ENCODE measurements around the gene ZNF598. TPM values are rescaled to one million over a fixed set of nuclear protein-coding genes. Genes with fewer than 3 reads are reported as not detected.

The ZNF598 gene
- polyA plus RNA-seq, 4 donors = 26.7 to 51.9 (median 29.7) TPM

DNA sequence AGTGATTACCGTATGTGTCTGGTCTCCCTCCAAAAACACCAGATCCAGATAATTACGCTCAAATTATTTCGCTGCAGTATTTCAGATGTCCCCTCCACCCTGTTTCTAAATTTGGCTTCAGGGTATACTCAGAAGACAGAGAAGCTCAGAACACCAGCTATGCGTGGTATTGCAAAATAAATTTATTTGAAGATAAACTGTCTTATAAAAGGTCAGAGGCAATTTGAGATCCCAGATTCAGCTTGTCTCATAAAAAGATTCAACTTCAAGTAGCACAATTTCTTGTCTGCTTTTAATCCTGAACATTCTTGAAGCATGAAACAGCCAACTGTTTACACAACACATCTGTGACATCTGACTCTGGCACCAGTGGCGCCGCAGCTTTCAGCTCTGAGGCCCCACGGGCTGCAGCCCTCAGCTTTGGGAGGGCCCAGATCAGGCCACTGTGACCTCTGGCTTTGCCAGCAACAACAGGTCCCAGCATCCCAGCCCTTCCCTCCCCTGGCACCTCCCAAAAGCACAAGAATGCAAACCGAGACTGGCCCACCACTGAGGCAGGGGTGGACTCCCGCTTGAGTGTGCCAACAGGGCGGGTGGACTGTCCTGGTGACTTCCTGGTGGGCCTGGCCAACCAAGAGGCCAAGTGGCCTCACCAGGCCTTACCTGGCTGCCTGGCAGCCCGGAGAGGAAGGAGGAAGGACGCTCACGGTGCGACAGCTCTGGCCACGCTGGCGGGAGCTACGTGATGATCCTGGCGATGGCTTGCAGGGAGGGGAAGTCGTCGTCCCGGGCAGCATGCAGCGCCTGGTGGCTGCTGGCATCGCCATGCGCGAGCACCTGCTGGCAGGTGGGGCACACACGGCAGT is 11.9 kb downstream of the ZNF598 start:
- 79 to 89% (median 80%) methylated on average over 24 to 26 of the region's 26 CpGs for WGBS, 3 donors
- H3K27me3 ChIP-seq (ENCODE audit: control insufficient read depth in 3 of 3, insufficient read depth in 3 of 3, low read length in 3 of 3) = no peaks in the 10 kb centered on the region
- FAIRE-seq (no peak), DNase-seq (no peak)
- H3K4me3 ChIP-seq (ENCODE audit: low read depth in 1 of 3, low read length in 3 of 3) = no peak overlapping the region
- H3K4me1 ChIP-seq (ENCODE audit: control insufficient read depth in 3 of 3, insufficient read depth in 2 of 3, low read depth in 1 of 3, low read length in 2 of 3) = no peaks in the 10 kb centered on the region
- peaks cover 0 to 3% of the 10 kb centered on the region in 2 donors for H3K9me3 ChIP-seq (ENCODE audit: control insufficient read depth in 2 of 2, insufficient read depth in 1 of 2, low read depth in 1 of 2, low read length in 1 of 2)
- H3K36me3 ChIP-seq (ENCODE audit: control insufficient read depth in 3 of 3, insufficient read depth in 2 of 3, low read depth in 1 of 3, low read length in 3 of 3) = peaks cover 13 to 70% (median 28%) of the 10 kb centered on the region in 3 donors
- H3K27ac ChIP-seq (ENCODE audit: low read depth in 1 of 3, low read length in 2 of 3) = peak overlapping the region in 1 of 3 donors; percentile 37

DNA sequence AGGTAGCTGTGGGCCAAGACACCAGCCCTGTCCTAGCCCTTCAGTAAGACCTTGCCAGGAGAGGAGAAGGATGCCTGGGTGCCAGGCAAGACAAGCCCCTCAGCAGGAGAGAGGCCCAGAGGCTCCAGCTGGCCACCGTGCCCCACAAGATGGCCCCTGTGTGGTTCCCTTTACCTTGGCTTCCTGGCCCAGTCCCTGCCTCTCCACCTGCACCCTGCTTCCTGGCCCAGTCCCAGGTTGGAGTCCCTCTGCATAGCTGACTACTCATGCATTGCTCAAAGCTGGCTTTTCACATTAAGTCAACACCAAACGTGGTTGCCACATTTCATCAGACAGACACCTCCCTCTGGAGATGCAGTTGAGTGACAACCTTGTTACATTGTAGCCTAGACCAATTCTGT is 15.9 kb downstream of the ZNF598 start:
- H3K9me3 ChIP-seq (ENCODE audit: control insufficient read depth in 2 of 2, insufficient read depth in 1 of 2, low read depth in 1 of 2, low read length in 1 of 2) = peaks cover 0 to 7% of the 10 kb centered on the region in 2 donors
- DNase-seq (peak in 1 of 2 donors; percentile 17), FAIRE-seq (no peak)
- peaks cover 3 to 30% (median 3%) of the 10 kb centered on the region in 3 donors for H3K36me3 ChIP-seq (ENCODE audit: control insufficient read depth in 3 of 3, insufficient read depth in 2 of 3, low read depth in 1 of 3, low read length in 3 of 3)
- peaks cover 0 to 21% (median 0%) of the 10 kb centered on the region in 3 donors for H3K4me1 ChIP-seq (ENCODE audit: control insufficient read depth in 3 of 3, insufficient read depth in 2 of 3, low read depth in 1 of 3, low read length in 2 of 3)
- 49 to 59% (median 51%) methylated on average over 2 of the region's 2 CpGs for WGBS, 3 donors
- peaks cover under 1 to 25% (median 14%) of the 10 kb centered on the region in 3 donors for H3K27me3 ChIP-seq (ENCODE audit: control insufficient read depth in 3 of 3, insufficient read depth in 3 of 3, low read length in 3 of 3)
- H3K4me3 ChIP-seq (ENCODE audit: low read depth in 1 of 3, low read length in 3 of 3) = no peak overlapping the region
- H3K27ac ChIP-seq (ENCODE audit: low read depth in 1 of 3, low read length in 2 of 3) = no peak overlapping the region

DNA sequence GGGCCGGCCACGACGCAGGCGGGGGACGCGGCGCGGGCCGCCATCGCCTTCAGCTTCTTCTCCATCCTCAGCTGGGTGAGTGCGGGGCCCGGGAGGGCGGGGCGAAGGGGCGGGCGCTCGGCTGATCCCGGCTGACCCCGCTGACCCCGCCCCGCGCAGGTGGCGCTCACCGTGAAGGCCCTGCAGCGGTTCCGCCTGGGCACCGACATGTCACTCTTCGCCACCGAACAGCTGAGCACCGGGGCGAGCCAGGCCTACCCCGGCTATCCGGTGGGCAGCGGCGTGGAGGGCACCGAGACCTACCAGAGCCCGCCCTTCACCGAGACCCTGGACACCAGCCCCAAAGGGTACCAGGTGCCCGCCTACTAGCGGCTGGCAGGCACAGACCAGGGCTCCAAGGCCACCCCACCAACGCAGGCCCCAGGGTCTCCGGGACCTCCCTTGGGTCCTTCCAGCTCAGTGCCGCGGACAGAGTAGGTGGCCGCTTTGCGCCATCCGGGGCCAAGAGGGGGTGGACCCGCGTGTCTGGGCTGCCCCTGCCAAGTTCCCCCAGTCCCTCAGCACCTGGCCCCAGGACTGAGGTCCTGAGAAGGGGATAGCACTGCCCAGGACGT is 16.8 kb downstream of the ZNF598 start:
- FAIRE-seq (no peak), DNase-seq (no peak)
- Histone ChIP-seq H3K9me3 (ENCODE audit: control insufficient read depth in 2 of 2, insufficient read depth in 1 of 2, low read depth in 1 of 2, low read length in 1 of 2) (peaks cover 0 to 7% of the 10 kb centered on the region in 2 donors), H3K4me3 (ENCODE audit: low read depth in 1 of 3, low read length in 3 of 3) (no peak overlapping the region), H3K36me3 (ENCODE audit: control insufficient read depth in 3 of 3, insufficient read depth in 2 of 3, low read depth in 1 of 3, low read length in 3 of 3) (peaks cover 0 to 23% (median 3%) of the 10 kb centered on the region in 3 donors), H3K4me1 (ENCODE audit: control insufficient read depth in 3 of 3, insufficient read depth in 2 of 3, low read depth in 1 of 3, low read length in 2 of 3) (peaks cover 0 to 21% (median 0%) of the 10 kb centered on the region in 3 donors), H3K27me3 (ENCODE audit: control insufficient read depth in 3 of 3, insufficient read depth in 3 of 3, low read length in 3 of 3) (peaks cover 3 to 35% (median 15%) of the 10 kb centered on the region in 3 donors), H3K27ac (ENCODE audit: low read depth in 1 of 3, low read length in 2 of 3) (peak overlapping the region in 1 of 3 donors; percentile 48)
- WGBS, 3 donors = 52 to 70% (median 59%) methylated on average over 30 to 50 of the region's 50 CpGs

DNA sequence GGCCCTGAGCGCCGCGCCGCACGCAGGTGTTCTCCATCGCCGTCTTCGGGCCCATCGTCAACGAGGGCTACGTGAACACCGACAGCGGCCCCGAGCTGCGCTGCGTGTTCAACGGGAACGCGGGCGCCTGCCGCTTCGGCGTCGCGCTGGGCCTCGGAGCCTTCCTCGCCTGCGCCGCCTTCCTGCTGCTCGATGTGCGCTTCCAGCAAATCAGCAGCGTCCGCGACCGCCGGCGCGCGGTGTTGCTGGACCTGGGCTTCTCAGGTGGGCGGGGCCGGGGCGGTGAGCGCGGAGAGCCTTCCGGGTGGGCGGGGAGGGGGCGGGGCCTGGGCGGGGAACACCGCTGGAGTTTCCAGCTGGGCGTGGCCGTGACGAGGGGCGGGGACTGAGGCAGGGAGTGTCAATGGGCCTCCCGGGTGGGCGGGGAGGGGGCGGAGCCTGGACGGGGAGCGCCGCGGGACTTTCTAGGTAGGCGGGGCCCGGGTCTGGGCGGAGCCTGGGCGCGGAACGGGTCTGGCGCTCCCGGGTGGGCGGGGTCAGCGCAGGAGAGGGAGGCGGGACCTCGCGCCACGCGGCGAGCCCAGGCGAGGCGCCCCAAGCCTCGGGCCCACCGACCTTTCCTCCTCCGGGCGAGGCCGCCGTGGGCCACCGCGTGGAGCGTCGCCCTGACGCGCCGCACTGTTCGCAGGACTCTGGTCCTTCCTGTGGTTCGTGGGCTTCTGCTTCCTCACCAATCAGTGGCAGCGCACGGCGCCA is 17.5 kb downstream of the ZNF598 start:
- Histone ChIP-seq H3K36me3 (ENCODE audit: control insufficient read depth in 3 of 3, insufficient read depth in 2 of 3, low read depth in 1 of 3, low read length in 3 of 3) (peaks cover 0 to 23% (median 3%) of the 10 kb centered on the region in 3 donors), H3K9me3 (ENCODE audit: control insufficient read depth in 2 of 2, insufficient read depth in 1 of 2, low read depth in 1 of 2, low read length in 1 of 2) (peaks cover 0 to 7% of the 10 kb centered on the region in 2 donors), H3K4me1 (ENCODE audit: control insufficient read depth in 3 of 3, insufficient read depth in 2 of 3, low read depth in 1 of 3, low read length in 2 of 3) (peaks cover 0 to 21% (median 0%) of the 10 kb centered on the region in 3 donors), H3K4me3 (ENCODE audit: low read depth in 1 of 3, low read length in 3 of 3) (peak overlapping the region in 1 of 3 donors; percentile 36), H3K27ac (ENCODE audit: low read depth in 1 of 3, low read length in 2 of 3) (peak overlapping the region in 2 of 3 donors; percentile 63 to 77), H3K27me3 (ENCODE audit: control insufficient read depth in 3 of 3, insufficient read depth in 3 of 3, low read length in 3 of 3) (peaks cover 3 to 35% (median 15%) of the 10 kb centered on the region in 3 donors)
- peak; percentile 93 for DNase-seq
- 3 to 14% (median 12%) methylated on average over 55 to 96 of the region's 96 CpGs for WGBS, 3 donors
- FAIRE-seq = no peak

GRCh38 chr16:1991588-1991947 is 18.1 kb downstream of the ZNF598 start:
- no peak for DNase-seq
- Histone ChIP-seq H3K9me3 (ENCODE audit: control insufficient read depth in 2 of 2, insufficient read depth in 1 of 2, low read depth in 1 of 2, low read length in 1 of 2) (peaks cover 0 to 7% of the 10 kb centered on the region in 2 donors), H3K4me3 (ENCODE audit: low read depth in 1 of 3, low read length in 3 of 3) (peak overlapping the region in 1 of 3 donors; percentile 36), H3K36me3 (ENCODE audit: control insufficient read depth in 3 of 3, insufficient read depth in 2 of 3, low read depth in 1 of 3, low read length in 3 of 3) (peaks cover 0 to 23% (median 5%) of the 10 kb centered on the region in 3 donors), H3K27ac (ENCODE audit: low read depth in 1 of 3, low read length in 2 of 3) (peak overlapping the region in 2 of 3 donors; percentile 63 to 77), H3K4me1 (ENCODE audit: control insufficient read depth in 3 of 3, insufficient read depth in 2 of 3, low read depth in 1 of 3, low read length in 2 of 3) (peaks cover 0 to 22% (median 0%) of the 10 kb centered on the region in 3 donors), H3K27me3 (ENCODE audit: control insufficient read depth in 3 of 3, insufficient read depth in 3 of 3, low read length in 3 of 3) (peaks cover 3 to 35% (median 15%) of the 10 kb centered on the region in 3 donors)
- 12 to 17% (median 13%) methylated on average over 14 to 22 of the region's 22 CpGs for WGBS, 3 donors
- FAIRE-seq = no peak

- WGBS, 3 donors = 5 to 8% (median 7%) methylated on average over 18 of the region's 18 CpGs
- Histone ChIP-seq H3K27me3 (ENCODE audit: control insufficient read depth in 3 of 3, insufficient read depth in 3 of 3, low read length in 3 of 3) (peaks cover 3 to 35% (median 15%) of the 10 kb centered on the region in 3 donors), H3K36me3 (ENCODE audit: control insufficient read depth in 3 of 3, insufficient read depth in 2 of 3, low read depth in 1 of 3, low read length in 3 of 3) (peaks cover 2 to 26% (median 5%) of the 10 kb centered on the region in 3 donors), H3K27ac (ENCODE audit: low read depth in 1 of 3, low read length in 2 of 3) (peak overlapping the region in 1 of 3 donors; percentile 77), H3K9me3 (ENCODE audit: control insufficient read depth in 2 of 2, insufficient read depth in 1 of 2, low read depth in 1 of 2, low read length in 1 of 2) (peaks cover 0 to 7% of the 10 kb centered on the region in 2 donors), H3K4me3 (ENCODE audit: low read depth in 1 of 3, low read length in 3 of 3) (peak overlapping the region in 1 of 3 donors; percentile 36), H3K4me1 (ENCODE audit: control insufficient read depth in 3 of 3, insufficient read depth in 2 of 3, low read depth in 1 of 3, low read length in 2 of 3) (peaks cover 0 to 26% (median 0%) of the 10 kb centered on the region in 3 donors)
- DNase-seq (peak; percentile 34 to 38), FAIRE-seq (no peak)
Measured at GRCh38 chr16:1991135-1991551, 18.5 kb downstream of the ZNF598 start.

DNA sequence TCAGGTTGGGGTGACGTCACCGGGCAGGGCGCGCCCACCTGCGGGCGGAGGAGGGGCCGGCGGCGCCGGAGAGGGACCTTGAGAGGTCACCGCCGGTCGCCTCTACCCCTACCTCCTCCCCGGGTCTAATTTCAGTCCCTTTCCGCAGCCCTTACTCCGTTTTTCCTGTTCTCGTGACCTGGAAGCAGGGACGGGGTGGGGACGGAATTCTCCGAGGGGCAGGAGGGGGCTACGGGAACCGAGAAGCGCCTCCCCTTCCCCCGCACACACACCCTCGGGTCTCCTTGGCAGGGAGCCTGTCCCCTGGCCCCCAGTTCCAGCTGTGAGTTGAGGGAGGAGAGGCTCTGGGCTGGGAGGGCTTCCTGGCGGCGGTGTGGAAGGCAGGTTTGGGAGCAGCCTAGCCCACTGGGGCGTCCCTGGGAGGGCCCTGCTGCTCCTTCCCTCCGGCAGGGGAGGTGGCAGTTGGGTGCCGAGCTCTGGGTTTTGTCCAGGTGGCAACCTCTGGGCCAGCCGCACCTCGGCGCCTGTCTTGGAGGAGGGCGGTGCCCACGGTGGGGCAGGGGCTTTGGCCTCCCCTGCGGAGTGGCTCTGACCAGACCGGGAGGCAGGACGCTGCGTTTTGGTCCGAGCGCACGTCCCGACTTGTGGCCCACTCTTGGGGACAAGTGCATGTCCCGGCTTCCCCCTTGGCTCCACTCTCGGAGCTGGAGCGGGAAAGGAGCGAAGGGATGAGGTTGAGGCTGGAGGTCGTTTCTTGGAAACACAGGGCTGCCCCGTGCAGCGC is 19.1 kb downstream of the ZNF598 start:
- 0 to 2% (median 2%) methylated on average over 35 to 50 of the region's 50 CpGs for WGBS, 3 donors
- peaks cover 2 to 30% (median 5%) of the 10 kb centered on the region in 3 donors for H3K36me3 ChIP-seq (ENCODE audit: control insufficient read depth in 3 of 3, insufficient read depth in 2 of 3, low read depth in 1 of 3, low read length in 3 of 3)
- peaks cover 3 to 35% (median 15%) of the 10 kb centered on the region in 3 donors for H3K27me3 ChIP-seq (ENCODE audit: control insufficient read depth in 3 of 3, insufficient read depth in 3 of 3, low read length in 3 of 3)
- H3K4me1 ChIP-seq (ENCODE audit: control insufficient read depth in 3 of 3, insufficient read depth in 2 of 3, low read depth in 1 of 3, low read length in 2 of 3) = peaks cover 0 to 32% (median 0%) of the 10 kb centered on the region in 3 donors
- peak overlapping the region; percentile 22 to 35 (median 23) for H3K4me3 ChIP-seq (ENCODE audit: low read depth in 1 of 3, low read length in 3 of 3)
- FAIRE-seq (no peak), DNase-seq (peak; percentile 40 to 53)
- H3K9me3 ChIP-seq (ENCODE audit: control insufficient read depth in 2 of 2, insufficient read depth in 1 of 2, low read depth in 1 of 2, low read length in 1 of 2) = peaks cover 0 to 7% of the 10 kb centered on the region in 2 donors
- peak overlapping the region in 1 of 3 donors; percentile 41 for H3K27ac ChIP-seq (ENCODE audit: low read depth in 1 of 3, low read length in 2 of 3)

Measured in small intestine (tissue), 7 donors.